Measurements from ENCODE around the gene DRD4.

DNA sequence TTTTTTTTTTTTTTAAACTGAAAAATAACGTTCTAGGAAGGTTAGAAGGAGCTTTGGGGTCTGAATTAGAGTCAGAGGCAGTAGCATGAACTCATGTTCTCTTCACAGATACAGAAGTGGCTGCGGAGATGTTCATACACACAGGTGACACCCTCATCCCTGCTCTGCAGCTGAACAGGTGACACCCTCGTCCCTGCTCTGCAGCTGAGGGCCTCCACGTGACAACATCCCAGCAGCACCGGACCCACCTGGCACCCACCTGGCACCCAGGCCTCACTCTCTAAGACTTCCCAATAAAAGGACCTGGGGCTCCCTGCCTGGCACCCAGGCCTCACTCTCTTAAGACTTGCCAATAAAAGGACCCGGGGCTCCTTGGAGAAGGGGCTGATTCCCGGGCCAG lies 19.8 kb downstream of the DRD4 start:
- TF ChIP-seq JUN (IDR thresholded peaks at IDR 0.05): no peak
- TF ChIP-seq, protein P1, sequence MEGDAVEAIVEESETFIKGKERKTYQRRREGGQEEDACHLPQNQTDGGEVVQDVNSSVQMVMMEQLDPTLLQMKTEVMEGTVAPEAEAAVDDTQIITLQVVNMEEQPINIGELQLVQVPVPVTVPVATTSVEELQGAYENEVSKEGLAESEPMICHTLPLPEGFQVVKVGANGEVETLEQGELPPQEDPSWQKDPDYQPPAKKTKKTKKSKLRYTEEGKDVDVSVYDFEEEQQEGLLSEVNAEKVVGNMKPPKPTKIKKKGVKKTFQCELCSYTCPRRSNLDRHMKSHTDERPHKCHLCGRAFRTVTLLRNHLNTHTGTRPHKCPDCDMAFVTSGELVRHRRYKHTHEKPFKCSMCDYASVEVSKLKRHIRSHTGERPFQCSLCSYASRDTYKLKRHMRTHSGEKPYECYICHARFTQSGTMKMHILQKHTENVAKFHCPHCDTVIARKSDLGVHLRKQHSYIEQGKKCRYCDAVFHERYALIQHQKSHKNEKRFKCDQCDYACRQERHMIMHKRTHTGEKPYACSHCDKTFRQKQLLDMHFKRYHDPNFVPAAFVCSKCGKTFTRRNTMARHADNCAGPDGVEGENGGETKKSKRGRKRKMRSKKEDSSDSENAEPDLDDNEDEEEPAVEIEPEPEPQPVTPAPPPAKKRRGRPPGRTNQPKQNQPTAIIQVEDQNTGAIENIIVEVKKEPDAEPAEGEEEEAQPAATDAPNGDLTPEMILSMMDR (IDR thresholded peaks at IDR 0.05): no peak
- TF ChIP-seq RCOR1 (IDR thresholded peaks at IDR 0.05; ENCODE audit: low read depth, low read length): no peak
- no peak for TF ChIP-seq POLR2AphosphoS2 (conservative IDR thresholded peaks at IDR 0.05; ENCODE audit: low read length)
- no peak for TF ChIP-seq GATA3 (IDR thresholded peaks at IDR 0.05; ENCODE audit: borderline replicate concordance)
- TF ChIP-seq POLR2A (IDR thresholded peaks at IDR 0.05; ENCODE audit: low read length): no peak
- no peak for TF ChIP-seq MYC (IDR thresholded peaks at IDR 0.05; ENCODE audit: borderline replicate concordance, low read length)
- no peak for TF ChIP-seq RAD21 (conservative IDR thresholded peaks at IDR 0.05 in 1 of 2, IDR thresholded peaks at IDR 0.05 in 1 of 2)

Data from A549 (cell line).